Fibroblast of upper back skin (primary cell): ENCODE measurements around the gene RCOR3.
"Not testable (repeated sequence)": the region's sequence is repeated elsewhere in the genome, so short reads cannot be mapped to it uniquely, and the experiment has no call there.

Source experiments
- DNase-seq: peaks from one replicate; pipeline ENCODE4 v3.0.0-alpha.2; 2013

Gene RCOR3

DNA sequence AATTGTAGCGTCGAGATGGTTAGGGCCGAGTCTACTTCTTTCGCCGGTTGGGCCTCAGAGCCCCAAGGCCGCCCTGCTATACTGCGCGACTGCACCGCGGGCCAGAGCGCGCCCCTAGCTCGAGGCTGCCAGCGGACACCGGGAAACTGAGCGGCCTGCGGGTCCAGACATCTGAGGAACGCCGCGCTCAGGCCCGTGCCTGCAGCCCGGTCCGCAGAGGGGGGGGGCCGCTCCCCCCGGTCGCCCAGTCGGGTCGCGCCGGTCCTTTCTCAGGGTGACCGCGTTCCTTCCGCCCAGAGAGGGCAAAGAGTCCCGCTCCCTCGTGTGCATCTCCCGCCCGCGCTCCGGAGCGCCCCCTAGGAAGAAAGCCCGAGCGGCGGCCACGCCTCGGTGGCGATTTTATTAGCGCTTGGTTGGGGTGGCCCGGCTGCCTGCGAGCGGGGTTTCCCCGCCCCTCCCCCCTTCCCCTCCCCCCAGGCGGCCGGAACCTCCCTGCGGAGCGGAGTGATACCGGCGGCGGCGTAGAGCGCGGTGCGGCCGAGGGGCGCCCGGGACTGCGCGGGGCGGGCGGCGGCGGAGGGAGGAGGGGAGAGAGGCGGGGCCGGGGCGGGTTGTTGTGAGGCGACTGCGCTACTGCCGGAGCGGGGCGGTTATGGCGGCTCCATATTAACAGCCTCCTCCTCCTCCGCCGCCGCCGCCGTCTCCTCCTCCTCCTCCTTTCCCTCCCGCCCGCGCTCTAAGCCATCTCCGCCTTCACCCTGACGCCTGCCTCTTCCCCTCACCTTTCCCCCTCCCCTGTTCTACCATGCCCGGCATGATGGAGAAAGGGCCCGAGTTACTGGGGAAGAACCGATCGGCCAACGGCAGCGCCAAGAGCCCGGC is at the start of gene RCOR3:
RCOR3 (plus strand) TSS at position 611 of the 882 bp plus-strand sequence; CDS start at position 806, 195 bp downstream.
- DNase-seq = peak; percentile 93

DNA sequence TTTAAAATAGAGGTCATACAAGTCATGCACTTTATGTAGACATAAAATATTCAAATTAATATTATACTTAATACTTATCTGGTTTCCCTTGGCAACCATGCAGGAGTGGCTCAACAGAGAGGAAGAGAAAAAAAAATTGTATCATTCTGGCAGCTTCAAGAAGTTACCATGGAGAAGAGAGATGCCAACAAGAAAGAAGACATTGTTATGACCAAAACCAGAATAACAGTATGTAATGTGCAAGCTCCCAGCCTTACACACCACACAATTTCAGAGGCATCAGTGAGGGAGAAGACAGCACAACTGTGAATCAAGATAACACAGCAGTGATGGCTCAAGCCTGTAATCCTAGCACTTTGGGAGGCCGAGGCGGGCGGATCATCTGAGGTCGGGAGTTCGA is 49.1 kb upstream of the RCOR3 start:
- no peak for DNase-seq

DNA sequence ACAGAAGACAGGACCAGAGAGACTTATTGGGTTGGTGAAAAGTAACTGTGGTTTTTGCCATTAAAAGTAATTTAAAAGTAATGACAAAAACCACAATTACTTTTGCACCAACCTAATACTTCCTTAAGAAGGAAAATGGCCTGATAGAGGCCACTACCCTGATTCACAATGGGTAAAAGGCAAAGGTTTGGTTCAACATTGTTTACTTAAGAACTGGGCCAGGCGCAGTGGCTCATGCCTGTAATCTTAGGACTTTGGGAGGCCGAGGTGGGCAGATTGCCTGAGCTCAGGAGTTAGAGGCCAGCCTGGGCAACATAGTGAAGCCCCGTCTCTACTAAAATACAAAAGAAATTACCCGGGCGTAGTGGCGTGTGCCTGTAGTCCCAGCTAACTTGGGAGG is 48.2 kb upstream of the RCOR3 start:
- no peak for DNase-seq

DNA sequence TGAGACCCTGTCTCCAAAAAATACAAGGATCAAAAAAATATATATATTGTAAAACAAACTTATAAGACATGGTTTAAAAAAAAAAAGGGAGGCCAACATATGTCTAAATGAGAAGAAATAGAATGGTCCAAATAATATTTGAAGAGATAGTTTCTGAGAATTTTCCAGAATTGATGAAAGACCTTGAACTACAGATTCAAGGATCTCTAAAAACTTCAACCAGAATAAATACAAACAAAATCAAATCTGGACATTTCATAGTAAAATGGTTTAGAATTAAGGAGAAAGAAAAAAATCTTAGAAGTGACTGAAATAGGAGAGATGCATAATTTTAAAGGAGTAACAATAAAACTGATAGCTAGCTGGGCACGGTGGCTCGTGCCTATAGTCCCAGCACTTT is 45.5 kb upstream of the RCOR3 start:
- DNase-seq = no peak

DNA sequence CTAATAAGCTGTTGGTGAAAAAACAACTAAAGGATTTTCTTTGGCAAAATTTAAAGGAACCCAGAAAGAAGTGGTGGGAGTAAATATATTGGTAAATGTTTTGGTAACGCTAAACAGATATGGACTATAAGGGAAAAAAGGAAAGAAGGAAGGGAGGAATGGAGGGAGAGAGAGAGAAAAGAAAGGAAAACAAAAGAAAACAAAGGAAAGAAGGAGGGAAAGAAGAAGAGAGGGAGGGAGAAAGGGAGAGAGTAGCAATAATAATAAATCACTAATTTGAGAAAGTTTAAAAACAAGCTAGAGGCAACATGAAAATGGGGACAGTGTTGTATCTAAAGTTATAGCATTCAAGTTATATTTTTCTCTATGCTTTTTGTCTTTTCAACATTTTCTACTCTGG is 43.6 kb upstream of the RCOR3 start:
- no peak for DNase-seq

DNA sequence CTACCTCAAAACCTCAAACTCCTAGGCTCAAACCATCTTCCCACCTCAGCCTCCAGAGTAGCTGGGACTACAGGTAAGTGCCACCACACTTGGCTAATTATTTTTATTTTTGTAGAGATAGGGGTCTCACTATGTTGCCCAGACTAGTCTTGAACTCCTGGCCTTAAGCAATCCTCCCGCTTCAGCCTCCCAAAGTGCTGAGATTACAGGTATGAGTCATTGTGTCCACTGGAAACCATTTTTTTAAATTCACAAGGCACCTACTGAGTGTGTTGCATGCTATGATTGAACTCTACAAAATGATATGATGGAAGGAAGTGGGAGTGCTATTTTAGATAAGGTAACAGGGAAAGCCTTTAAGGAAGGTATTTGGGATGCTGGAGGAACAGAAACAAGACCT is 41.8 kb upstream of the RCOR3 start:
- DNase-seq = no peak

DNA sequence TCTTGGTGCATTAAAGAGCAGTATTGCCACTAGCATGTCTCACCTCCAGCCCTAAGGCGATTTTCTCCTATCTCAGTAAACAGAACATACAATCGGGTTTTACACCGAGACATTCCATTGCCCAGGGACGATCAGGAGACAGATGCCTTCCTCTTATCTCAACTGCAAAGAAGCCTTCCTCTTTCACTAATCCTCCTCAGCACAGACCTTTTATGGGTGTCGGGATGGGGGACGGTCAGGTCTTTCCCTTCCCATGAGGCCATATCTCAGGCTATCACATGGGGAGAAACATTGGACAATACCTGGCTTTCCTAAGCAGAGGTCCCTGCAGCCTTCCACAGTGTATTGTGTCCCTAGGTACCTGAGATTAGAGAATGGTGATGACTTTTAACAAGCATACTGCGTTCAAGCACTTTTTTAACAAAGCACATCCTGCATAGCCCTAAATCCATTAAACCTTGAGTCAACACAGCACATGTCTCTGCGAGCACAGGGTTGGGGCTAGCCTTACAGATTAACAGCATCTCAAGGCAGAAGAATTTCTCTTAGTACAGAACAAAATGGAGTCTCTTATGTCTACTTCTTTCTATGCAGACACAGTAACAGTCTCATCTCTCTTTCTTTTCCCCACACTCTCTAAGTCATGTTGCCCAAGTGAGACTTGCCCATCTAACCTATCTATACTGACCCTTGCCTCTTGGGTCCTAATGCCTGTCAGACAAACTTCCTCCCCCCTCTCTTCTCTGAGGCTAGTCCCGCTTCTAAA is 36.5 kb upstream of the RCOR3 start:
- not testable (repeated sequence) for DNase-seq

DNA sequence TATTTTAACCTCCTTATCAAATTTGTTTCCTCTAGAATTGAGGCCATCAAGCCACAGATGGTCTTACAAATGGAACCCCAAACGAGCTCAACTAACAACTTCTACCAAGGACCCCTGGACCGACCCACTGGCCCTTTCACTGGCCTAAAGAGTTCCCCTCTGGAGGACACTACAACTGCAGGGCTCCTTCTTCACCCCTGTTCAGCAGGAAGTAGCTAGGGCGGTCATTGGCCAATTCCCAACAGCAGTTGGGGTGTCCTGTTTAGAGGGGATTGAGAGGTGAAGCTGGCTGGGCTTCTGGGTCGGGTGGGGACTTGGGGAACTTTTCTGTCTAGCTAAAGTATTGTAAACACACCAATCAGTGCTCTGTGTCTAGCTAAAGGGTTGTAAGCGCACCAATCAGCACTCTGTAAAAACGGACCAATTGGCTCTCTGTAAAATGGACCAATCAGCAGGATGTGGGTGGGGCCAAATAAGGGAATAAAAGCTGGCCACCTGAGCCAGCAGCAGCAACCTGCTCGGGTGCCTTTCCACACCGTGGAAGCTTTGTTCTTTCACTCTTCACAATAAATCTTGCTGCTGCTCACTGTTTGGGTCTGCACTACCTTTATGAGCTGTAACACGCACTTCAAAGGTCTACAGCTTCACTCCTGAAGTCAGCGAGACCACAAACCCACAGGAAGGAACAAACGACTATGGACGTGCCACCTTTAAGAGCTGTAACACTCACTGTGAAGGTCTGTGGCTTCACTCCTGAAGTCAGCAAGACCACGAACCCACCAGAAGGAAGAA is 30.4 kb upstream of the RCOR3 start:
- not testable (repeated sequence) for DNase-seq

DNA sequence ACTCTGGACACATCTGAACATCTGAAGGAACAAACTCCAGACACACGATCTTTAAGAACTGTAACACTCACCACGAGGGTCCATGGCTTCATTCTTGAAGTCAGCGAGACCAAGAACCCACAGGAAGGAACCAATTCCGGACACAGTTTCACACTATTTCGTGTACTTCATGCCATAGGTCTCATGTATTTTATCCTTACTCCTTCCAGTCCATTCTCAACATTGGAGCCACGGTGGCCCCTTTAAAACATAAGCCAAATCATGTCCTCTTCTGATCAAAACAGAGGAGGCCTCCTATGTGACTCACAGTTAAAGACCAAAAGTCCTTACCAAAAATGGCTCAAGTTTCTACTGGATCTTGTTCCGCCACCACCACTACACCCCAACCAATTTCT is 29.8 kb upstream of the RCOR3 start:
- no peak for DNase-seq

DNA sequence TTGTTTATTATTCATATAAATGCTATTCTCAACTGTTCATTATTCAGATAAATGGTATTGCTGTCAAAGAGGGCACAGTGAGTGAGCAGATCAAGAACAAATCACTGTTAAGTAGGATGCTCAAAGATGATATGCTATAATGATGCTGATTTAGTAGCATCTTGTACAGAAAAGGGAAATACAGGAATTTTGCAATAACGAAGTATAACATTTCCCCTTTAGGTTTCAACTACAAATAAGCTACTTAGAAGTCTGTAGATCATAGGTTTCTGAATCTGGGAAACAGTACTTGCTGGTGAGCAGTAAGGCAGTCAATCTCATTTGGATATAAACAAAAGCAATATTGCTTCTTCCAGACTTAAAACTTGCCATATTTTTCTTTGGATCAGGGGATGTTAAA is 27.3 kb upstream of the RCOR3 start:
- DNase-seq = no peak

DNA sequence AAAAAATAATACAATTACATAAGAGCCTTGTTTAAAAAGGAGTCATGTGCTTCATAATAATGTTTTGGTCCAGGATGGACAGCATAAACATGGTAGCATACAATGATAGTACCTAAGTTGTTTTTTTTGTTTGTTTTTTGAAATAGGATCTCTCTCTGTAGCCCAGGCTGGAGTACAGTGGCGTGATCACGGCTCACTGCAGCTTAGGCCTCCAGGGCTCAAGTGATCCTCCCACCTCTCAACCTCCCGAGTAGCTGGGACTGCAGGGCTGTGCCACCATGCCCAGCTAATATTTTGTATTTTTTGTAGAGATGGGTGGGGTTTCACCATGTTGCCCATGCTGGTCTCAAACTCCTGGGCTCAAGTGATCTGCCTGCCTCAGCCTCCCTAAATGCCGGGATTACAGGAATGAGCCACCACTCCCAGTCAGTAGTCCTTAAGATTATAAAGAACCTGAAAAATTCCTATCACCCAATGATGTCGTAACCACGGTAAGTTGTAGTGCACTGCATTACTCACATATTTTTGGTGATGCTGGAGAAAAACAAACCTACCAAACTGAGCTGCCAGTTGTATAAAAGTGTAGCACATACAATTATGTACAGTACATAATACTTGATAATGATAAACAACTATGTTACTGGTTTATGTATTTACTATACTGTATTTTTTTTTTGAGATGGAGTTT is 22.4 kb upstream of the RCOR3 start:
- DNase-seq = peak; percentile 41

DNA sequence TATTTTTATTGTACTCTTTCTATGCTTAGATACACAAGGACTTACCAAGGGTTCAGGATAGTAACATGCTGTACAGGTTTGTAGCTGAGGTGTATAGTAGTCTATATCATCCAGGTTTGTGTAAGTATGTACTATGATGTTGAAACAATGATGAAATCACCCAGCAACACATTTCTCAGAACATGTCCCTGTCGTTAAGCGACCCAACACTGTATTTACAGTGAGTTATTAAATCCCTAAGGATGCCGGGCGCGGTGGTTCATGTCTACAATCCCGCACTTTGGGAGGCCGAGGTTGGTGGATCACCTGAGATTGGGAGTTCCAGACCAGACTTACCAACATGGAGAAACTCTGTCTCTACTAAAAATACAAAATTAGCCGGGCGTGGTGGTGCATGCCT is 21.6 kb upstream of the RCOR3 start:
- no peak for DNase-seq

DNA sequence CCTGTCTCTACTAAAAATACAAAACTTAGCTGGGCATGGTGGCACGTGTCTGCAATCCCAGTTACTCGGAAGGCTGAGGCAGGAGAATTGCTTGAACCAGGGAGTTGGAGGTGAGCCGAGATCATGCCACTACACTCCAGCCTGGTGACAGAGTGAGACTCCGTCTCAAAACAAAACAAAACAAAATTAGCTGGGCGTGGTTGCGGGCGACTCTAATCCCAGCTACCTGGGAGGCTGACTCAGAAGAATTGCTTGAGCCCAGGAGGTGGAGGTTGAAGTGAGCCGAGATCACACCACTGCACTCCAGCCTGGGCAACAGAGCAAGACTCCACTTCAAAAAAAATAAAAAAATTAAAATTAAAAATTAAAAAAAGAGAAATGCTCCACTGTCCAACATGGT is 18.6 kb upstream of the RCOR3 start:
- DNase-seq = not testable (repeated sequence)

DNA sequence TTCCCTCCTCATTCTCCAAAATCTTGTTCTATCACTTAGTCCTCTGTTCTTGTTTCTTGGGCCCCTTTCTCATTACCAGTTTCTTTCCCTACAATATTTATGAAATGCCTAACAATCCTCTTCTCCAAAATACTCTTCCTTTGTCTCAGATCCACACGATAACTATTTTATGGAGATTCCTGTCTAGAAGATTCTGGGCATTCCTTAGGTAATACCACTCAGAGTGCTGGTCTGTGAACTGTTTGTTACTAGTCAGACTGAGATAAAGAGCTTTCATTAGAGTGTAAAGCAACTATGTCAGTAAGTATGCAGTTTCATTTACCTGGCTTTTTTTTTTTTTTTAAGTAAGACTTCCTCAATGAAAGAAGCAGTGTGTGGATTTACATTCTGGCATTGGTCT is 18.1 kb upstream of the RCOR3 start:
- no peak for DNase-seq

DNA sequence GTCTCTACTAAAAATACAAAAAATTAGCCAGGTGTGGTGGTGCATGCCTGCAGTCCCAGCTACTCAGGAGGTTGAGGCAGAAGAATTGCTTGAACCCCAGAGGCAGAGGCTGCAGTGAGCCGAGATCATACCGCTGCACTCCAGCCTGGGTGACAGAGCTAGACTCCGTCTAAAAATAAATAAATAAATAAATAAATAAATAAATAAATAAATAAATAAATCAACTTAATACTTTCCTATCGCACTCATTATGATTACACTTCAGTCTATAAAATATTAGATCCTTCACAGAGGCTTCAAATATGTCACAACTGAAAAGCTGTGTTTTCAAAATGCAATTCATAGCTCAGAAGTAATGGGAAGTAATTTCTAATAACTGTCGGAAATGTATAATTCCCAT is 15.5 kb upstream of the RCOR3 start:
- DNase-seq = not testable (repeated sequence)

DNA sequence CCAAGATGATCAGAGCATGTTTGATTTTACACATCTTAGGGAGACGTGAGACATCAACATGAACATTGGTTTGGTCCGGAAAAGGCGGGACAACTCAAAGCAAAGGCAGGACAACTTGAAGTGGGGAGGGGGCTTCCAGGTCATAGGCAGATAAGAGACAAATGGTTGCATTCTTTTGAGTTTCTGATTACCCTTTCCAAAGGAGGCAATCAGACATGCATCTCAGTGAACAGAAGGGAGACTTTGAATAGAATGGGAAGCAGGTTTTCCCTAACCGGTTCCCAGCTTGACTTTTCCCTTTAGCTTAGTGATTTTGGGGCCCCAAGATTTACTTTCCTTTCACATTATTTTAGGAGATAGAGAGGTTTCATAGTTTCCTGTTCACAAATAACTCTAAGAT is 12.6 kb upstream of the RCOR3 start:
- DNase-seq = not testable (repeated sequence)

DNA sequence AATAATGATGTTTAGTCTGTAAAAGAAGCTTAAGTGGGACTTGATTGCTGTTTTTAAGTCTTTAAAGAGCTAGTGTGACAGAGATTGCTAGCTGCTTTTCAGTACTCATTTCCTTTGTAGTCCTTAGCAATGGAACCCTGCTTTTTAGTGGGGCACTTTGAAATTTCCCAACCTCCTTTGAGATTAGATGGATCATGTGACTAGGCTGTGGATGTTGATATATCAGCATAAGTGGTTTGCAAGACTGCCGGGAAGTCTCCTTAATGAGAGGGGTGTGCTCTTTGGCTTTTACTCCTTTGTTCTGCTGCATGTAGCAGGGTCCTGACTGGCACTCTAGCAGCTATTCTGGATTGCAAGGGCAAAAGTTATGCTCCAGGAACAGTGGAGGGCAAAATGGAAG is 11.2 kb upstream of the RCOR3 start:
- no peak for DNase-seq

DNA sequence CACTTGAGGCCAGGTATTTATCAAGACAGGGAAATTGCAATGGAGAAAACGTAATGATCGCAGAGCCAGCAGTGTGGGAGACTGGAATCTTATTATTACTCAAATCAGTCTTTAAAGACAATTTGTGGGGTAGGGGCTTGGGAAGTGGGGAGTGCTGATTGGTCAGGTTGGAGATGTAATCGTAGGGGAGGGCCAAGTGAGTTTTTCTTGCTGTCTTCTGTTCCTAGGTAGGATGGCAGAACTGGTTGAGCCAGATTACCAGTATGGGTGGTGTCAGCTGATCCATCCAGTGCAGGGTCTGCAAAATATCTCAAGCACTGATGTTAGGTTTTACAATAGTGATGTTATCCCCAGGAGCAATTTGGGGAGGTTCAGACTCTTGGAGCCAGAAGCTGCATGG is 9.6 kb upstream of the RCOR3 start:
- DNase-seq = not testable (repeated sequence)

DNA sequence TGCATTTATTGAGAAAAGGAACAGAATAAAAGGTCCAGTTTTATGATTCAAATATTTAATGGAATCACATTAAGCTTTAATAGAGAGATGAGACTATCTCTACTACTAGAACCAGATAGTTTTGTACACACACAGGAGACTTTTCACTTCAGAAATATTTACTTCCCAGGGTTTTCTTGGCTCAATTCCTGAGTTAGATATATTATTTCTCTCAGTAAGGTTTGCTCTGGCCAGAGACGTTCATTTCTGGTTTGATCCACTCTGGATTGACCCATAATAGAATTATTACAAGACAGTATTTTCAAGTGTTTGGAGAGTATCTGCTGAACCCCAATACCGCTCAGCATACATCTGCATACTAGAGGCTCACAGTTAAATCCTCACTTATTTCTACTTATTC is 1.3 kb upstream of the RCOR3 start:
- DNase-seq = peak; percentile 32

DNA sequence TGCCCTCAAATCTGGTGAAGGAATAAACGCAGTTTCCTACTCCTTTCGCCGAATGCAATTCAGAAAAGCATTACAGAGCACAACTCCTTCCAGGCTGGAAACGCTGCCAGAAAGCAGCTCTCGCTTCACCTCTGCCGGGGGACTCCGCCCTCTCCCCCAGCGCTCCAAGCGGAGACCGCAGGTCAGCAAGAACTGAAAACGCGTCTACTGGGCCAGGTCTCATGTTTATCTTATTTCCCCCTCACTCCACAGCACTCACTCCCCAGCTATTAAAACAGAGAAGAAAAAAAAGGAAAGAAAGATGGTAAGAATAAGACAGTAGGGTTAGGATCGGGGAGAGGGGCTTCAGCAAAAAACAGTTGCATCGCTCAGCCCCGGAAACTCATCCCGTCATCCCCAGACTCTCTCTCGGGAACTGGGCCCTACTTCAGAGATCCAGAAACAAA is 833 bp upstream of the RCOR3 start:
- DNase-seq = peak; percentile 84

DNA sequence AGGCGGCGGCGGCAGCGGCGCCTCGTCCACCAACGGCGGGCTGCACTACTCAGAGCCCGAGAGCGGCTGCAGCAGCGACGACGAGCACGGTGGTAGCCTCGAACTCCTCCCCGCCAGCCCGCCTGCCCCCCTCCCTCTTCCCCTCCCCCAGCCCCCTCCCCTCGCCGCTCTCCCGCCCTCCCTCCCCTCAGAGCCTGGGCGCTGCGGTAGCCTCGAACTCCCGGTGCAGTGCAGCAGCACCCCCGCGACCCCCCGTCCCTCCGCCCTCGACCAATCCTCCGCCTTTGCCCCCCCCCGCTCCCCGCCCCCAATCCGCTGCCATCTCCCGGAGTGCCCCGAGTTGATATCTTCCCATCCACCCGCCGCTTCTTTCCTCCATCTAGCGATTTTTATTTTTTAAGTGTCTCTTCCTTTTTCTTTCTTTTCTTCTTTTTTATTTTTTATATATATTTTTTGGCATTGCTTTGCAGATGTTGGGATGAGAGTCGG is 516 bp downstream of the RCOR3 start:
- peak; percentile 68 for DNase-seq
